Measurements from ENCODE around the gene NDUFB11.

DNA sequence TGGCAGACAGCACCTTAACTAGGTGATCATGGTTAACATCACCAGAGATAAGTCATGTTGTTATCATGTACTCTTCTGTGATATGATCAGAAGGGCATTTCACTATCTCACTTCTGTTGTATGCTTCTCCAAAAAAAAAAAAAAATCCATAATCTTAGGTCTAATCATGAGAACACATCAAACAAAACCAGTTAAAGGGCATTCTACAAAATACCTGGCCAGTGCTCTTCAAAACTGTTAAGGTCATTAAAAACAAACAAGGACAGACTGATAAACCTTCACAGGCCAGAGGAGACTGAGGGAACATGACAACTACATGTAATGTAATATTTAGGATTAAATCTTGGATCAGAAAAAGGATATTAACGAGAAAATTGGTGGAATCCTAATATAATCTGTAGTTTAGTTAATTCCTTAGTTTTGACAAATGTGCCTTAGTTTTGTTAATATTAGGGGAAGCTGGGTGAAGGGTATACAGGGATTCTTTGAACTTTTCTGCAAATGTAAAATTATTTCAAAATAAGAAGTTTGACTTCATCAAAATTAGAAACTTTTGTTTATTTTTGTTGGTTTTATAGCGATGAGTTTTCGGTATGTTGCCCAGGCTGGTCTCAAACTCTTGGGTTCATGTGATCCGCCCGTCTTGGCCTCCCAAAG, 18.6 kb upstream of the NDUFB11 start:
- TF ChIP-seq POLR2A (IDR thresholded peaks at IDR 0.05): no peak
- TF ChIP-seq, protein P1, sequence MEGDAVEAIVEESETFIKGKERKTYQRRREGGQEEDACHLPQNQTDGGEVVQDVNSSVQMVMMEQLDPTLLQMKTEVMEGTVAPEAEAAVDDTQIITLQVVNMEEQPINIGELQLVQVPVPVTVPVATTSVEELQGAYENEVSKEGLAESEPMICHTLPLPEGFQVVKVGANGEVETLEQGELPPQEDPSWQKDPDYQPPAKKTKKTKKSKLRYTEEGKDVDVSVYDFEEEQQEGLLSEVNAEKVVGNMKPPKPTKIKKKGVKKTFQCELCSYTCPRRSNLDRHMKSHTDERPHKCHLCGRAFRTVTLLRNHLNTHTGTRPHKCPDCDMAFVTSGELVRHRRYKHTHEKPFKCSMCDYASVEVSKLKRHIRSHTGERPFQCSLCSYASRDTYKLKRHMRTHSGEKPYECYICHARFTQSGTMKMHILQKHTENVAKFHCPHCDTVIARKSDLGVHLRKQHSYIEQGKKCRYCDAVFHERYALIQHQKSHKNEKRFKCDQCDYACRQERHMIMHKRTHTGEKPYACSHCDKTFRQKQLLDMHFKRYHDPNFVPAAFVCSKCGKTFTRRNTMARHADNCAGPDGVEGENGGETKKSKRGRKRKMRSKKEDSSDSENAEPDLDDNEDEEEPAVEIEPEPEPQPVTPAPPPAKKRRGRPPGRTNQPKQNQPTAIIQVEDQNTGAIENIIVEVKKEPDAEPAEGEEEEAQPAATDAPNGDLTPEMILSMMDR (IDR thresholded peaks at IDR 0.05 in 4 of 5, conservative IDR thresholded peaks at IDR 0.05 in 1 of 5): no peak
